Measurements from ENCODE around the gene EEF1AKMT4. TPM values are rescaled to one million over a fixed set of nuclear protein-coding genes. Genes with fewer than 3 reads are reported as not detected.

The EEF1AKMT4 gene
- polyA plus RNA-seq, 6 donors from 2014 or later, result 2.1 to 4.3 (median 2.4) TPM

- Mint-ChIP-seq H3K9me3 (no peaks in the 10 kb centered on the region), H3K27ac (no peak overlapping the region), H3K4me1 (peaks cover 14 to 19% (median 18%) of the 10 kb centered on the region in 3 donors), H3K36me3 (peaks cover 0 to 12% of the 10 kb centered on the region in 2 donors), H3K4me3 (peak overlapping the region in 6 of 8 donors; percentile 30 to 89 (median 80)), H3K27me3 (peaks cover 51 to 71% (median 70%) of the 10 kb centered on the region in 3 donors)
- no peak for ATAC-seq (ENCODE audit: low read depth in 2 of 2)
- no peak for DNase-seq
These were observed 19.3 kb upstream of the EEF1AKMT4 start for GRCh38 chr3:184230081-184230602.

GRCh38 chr3:184230603-184231528 lies 18.6 kb upstream of the EEF1AKMT4 start:
- Mint-ChIP-seq H3K27ac (peak overlapping the region in 2 of 6 donors; percentile 15 to 70), H3K4me3 (peak overlapping the region; percentile 70 to 93 (median 83)), H3K4me1 (peaks cover 14 to 19% (median 18%) of the 10 kb centered on the region in 3 donors), H3K36me3 (peaks cover 0 to 12% of the 10 kb centered on the region in 2 donors), H3K27me3 (peaks cover 52 to 70% (median 68%) of the 10 kb centered on the region in 3 donors), H3K9me3 (no peaks in the 10 kb centered on the region)
- no peak for DNase-seq
- ATAC-seq (ENCODE audit: low read depth in 2 of 2), result no peak

DNA sequence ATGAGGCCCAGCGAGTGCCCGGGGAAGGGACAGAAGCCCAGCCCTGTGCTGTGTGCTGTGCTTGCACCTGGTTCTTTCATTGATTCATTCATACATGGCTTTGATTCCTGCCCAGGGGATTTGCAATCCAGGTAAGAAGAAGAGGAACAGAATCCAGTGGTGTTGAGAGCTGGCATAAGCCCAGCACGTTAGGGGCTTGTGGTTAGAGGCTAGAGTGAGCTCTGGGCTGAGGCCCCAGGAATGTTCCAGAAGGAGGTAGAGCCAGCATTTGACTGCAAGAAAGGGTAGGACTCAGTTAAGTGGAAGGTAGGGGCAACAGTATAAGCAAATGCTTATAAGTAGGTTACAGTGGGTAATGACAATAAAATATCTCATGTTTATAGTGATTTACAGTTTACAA lies 17.8 kb upstream of the EEF1AKMT4 start:
- Mint-ChIP-seq H3K4me3 (peak overlapping the region; percentile 70 to 93 (median 78)), H3K9me3 (no peaks in the 10 kb centered on the region), H3K36me3 (peaks cover 0 to 12% of the 10 kb centered on the region in 2 donors), H3K27me3 (peaks cover 45 to 62% (median 61%) of the 10 kb centered on the region in 3 donors), H3K4me1 (peaks cover 14 to 19% (median 18%) of the 10 kb centered on the region in 3 donors), H3K27ac (no peak overlapping the region)
- no peak for DNase-seq
- ATAC-seq (ENCODE audit: low read depth in 2 of 2), result no peak

DNA sequence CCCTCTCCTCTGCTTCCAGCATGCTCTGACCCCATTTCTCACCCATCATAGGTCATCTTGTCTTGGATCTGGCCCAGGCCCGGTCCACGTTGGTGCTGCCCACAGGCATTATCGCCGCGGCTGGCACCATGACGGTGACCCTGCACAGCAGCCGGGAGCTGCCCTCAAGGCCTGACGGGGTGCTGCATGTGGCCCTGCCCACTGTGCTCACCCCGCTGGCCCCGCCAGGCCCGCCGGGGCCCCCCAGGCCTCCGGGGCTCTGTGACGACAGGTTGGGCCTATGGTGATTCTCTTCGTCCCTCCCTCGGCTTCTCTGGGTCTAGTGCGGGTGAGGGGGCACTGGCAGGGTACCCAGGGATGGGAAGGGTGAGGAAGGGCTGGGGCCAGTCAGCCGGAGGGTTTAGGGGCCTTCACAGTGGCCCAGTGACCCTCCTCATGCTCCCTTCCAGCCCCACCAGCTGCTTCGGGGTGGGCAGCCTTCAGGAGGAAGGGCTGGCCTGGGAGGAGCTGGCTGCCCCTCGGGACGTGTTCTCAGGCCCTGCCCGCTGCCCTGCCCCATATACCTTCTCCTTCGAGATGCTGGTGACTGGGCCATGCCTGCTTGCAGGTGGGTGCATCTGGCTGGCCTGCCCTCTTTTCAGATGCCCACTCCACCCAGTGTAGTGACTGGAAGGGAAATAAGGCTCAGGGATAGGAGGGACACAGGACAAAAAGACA lies 16.2 kb upstream of the EEF1AKMT4 start:
- no peaks in the 10 kb centered on the region for H3K9me3 Mint-ChIP-seq
- H3K27ac Mint-ChIP-seq, result no peak overlapping the region
- H3K4me3 Mint-ChIP-seq, result no peak overlapping the region
- H3K4me1 Mint-ChIP-seq, result peaks cover 13 to 16% (median 14%) of the 10 kb centered on the region in 3 donors
- peaks cover 36 to 56% (median 48%) of the 10 kb centered on the region in 3 donors for H3K27me3 Mint-ChIP-seq
- DNase-seq (no peak), ATAC-seq (ENCODE audit: low read depth in 2 of 2) (no peak)
- H3K36me3 Mint-ChIP-seq, result peaks cover 0 to 12% of the 10 kb centered on the region in 2 donors

DNA sequence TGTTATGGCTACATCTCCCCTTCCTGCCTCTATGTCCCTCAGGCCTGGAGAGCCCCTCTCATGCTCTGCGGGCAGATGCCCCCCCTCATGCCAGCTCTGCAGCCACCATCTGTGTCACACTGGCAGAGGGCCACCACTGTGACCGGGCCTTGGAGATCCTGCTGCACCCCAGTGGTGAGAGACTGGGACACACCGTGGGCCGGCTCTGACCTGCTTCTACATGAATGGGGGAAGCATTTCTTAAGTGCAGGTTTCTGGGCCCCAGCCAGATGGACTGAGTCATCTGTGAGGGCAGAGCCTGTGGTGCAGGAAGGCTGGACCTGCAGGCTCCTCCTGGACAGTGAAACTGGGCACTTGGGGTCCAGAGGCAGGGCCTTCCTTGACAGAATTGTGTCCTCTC lies 15.2 kb upstream of the EEF1AKMT4 start:
- Mint-ChIP-seq H3K27me3 (peaks cover 32 to 47% (median 40%) of the 10 kb centered on the region in 3 donors), H3K36me3 (peaks cover 0 to 12% of the 10 kb centered on the region in 2 donors), H3K4me3 (no peak overlapping the region), H3K4me1 (peaks cover 8 to 9% (median 8%) of the 10 kb centered on the region in 3 donors), H3K27ac (no peak overlapping the region), H3K9me3 (no peaks in the 10 kb centered on the region)
- DNase-seq (no peak), ATAC-seq (ENCODE audit: low read depth in 2 of 2) (no peak)

- Mint-ChIP-seq H3K27me3 (peaks cover 32 to 47% (median 40%) of the 10 kb centered on the region in 3 donors), H3K36me3 (peaks cover 0 to 12% of the 10 kb centered on the region in 2 donors), H3K9me3 (no peaks in the 10 kb centered on the region), H3K27ac (no peak overlapping the region), H3K4me3 (no peak overlapping the region), H3K4me1 (peaks cover 8 to 9% (median 8%) of the 10 kb centered on the region in 3 donors)
- no peak for ATAC-seq (ENCODE audit: low read depth in 2 of 2)
- no peak for DNase-seq
These were observed 14.6 kb upstream of the EEF1AKMT4 start for GRCh38 chr3:184234671-184235380.

GRCh38 chr3:184235381-184236032 lies 14.0 kb upstream of the EEF1AKMT4 start:
- Mint-ChIP-seq H3K27me3 (peaks cover 32 to 47% (median 40%) of the 10 kb centered on the region in 3 donors), H3K4me3 (no peak overlapping the region), H3K4me1 (peaks cover 8 to 9% (median 8%) of the 10 kb centered on the region in 3 donors), H3K27ac (no peak overlapping the region), H3K36me3 (peaks cover 0 to 12% of the 10 kb centered on the region in 2 donors), H3K9me3 (no peaks in the 10 kb centered on the region)
- no peak for ATAC-seq (ENCODE audit: low read depth in 2 of 2)
- no peak for DNase-seq

GRCh38 chr3:184236033-184236410 lies 13.4 kb upstream of the EEF1AKMT4 start:
- Mint-ChIP-seq H3K4me1 (peaks cover 5 to 6% (median 6%) of the 10 kb centered on the region in 3 donors), H3K4me3 (no peak overlapping the region), H3K27ac (no peak overlapping the region), H3K27me3 (peaks cover 30 to 44% (median 37%) of the 10 kb centered on the region in 3 donors), H3K36me3 (peaks cover 0 to 11% of the 10 kb centered on the region in 2 donors), H3K9me3 (no peaks in the 10 kb centered on the region)
- ATAC-seq (ENCODE audit: low read depth in 2 of 2) (no peak), DNase-seq (no peak)

DNA sequence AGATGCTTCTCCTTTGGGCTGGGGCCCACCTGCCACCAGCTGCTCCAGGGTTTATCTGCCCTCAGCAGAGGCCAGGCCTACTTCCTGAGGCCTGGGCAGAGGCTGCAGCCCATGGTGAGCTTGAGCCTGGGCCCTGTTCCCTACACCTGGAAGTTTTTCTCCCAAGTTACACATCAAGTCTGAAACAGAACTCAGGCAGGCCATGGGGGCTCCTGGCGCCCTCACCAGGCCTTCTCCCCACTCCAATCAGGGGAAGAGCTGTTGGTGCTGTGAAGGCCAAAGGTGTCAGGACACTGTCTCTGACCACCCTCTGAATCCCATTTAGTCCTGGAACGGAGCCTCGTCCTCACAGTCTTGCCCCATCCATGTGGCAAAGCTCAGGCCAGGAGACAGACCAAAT lies 12.8 kb upstream of the EEF1AKMT4 start:
- no peak for DNase-seq
- no peak for ATAC-seq (ENCODE audit: low read depth in 2 of 2)
- no peak overlapping the region for H3K27ac Mint-ChIP-seq
- H3K4me1 Mint-ChIP-seq, result no peaks in the 10 kb centered on the region
- H3K4me3 Mint-ChIP-seq, result no peak overlapping the region
- H3K27me3 Mint-ChIP-seq, result peaks cover 24 to 38% (median 30%) of the 10 kb centered on the region in 3 donors
- H3K9me3 Mint-ChIP-seq, result no peaks in the 10 kb centered on the region
- H3K36me3 Mint-ChIP-seq, result peaks cover 0 to 6% of the 10 kb centered on the region in 2 donors

- Mint-ChIP-seq H3K4me3 (no peak overlapping the region), H3K27me3 (peaks cover 18 to 32% (median 25%) of the 10 kb centered on the region in 3 donors), H3K9me3 (no peaks in the 10 kb centered on the region), H3K4me1 (peaks cover 0 to 2% (median 0%) of the 10 kb centered on the region in 3 donors), H3K27ac (no peak overlapping the region), H3K36me3 (peaks cover 0 to 10% of the 10 kb centered on the region in 2 donors)
- ATAC-seq (ENCODE audit: low read depth in 2 of 2), result no peak
- no peak for DNase-seq
These were observed 12.3 kb upstream of the EEF1AKMT4 start for GRCh38 chr3:184237211-184237610.

GRCh38 chr3:184237807-184238206 lies 11.7 kb upstream of the EEF1AKMT4 start:
- DNase-seq, result no peak
- Mint-ChIP-seq H3K27ac (peak overlapping the region in 1 of 6 donors; percentile 20), H3K9me3 (no peaks in the 10 kb centered on the region), H3K4me3 (no peak overlapping the region), H3K4me1 (peaks cover 0 to 2% (median 0%) of the 10 kb centered on the region in 3 donors), H3K36me3 (peaks cover 5 to 10% of the 10 kb centered on the region in 2 donors), H3K27me3 (peaks cover 12 to 26% (median 19%) of the 10 kb centered on the region in 3 donors)
- no peak for ATAC-seq (ENCODE audit: low read depth in 2 of 2)

DNA sequence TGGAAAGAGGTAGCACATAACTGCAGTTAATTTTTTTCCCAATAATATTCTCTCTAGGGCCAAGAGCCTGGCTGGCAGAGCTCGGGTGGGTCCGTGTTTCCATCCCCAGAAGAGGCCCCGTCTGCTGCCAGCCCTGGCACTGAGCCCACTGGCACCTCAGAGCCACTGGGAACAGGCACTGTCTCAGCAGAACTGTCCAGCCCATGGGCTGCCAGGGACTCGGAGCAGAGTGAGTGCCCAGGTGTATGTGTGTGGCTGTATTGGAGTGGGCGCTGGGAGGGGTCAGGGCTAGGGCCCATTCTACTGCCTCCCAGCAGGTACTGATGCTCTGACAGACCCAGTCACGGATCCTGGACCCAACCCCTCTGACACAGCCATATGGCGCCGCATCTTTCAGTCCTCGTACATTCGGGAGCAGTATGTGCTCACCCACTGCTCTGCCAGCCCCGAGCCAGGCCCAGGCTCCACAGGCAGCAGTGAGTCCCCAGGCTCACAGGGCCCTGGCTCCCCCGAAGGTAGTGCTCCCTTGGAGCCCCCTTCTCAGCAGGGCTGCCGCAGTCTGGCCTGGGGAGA lies 11.1 kb upstream of the EEF1AKMT4 start:
- peaks cover 9 to 21% (median 13%) of the 10 kb centered on the region in 3 donors for H3K27me3 Mint-ChIP-seq
- H3K27ac Mint-ChIP-seq, result peak overlapping the region in 1 of 6 donors; percentile 20
- no peak overlapping the region for H3K4me3 Mint-ChIP-seq
- ATAC-seq (ENCODE audit: low read depth in 2 of 2) (no peak), DNase-seq (no peak)
- peaks cover 10 to 13% of the 10 kb centered on the region in 2 donors for H3K36me3 Mint-ChIP-seq
- H3K4me1 Mint-ChIP-seq, result peaks cover 0 to 2% (median 0%) of the 10 kb centered on the region in 3 donors
- H3K9me3 Mint-ChIP-seq, result no peaks in the 10 kb centered on the region
